IPS DF 6.9 (cell line): Measurements from ENCODE around the gene MYH11.
A peak's percentile ranks its signal among the peaks of the same experiment; 100 is the strongest.
"Not testable (repeated sequence)": the region's sequence is repeated elsewhere in the genome, so short reads cannot be mapped to it uniquely, and the experiment has no call there.

Experiments
- DNase-seq: peaks from one replicate; pipeline ENCODE4 v3.0.0-alpha.2; 2013; ENCODE audit warnings: low read depth, low spot score
- H3K27ac ChIP-seq: one replicate; pipeline ENCODE4 v1.5.1; 2013; ENCODE audit warnings: low read length, control low read depth
- H3K27me3 ChIP-seq: 2 replicates; pipeline ENCODE4 v1.6.1; 2013; ENCODE audit warnings: mild to moderate bottlenecking, low read length; ENCODE audit not compliant: control insufficient read depth, insufficient read depth
- H3K36me3 ChIP-seq: 2 replicates; pipeline ENCODE4 v1.6.1; 2013; ENCODE audit warnings: low read length; ENCODE audit not compliant: control insufficient read depth, insufficient read depth
- H3K4me1 ChIP-seq: 2 replicates; pipeline ENCODE4 v1.6.1; 2013; ENCODE audit warnings: low read length; ENCODE audit not compliant: control insufficient read depth, insufficient read depth
- H3K4me3 ChIP-seq: 2 replicates; pipeline ENCODE4 v1.5.1; 2013; ENCODE audit warnings: mild to moderate bottlenecking, low read length
- H3K9me3 ChIP-seq: 2 replicates; pipeline ENCODE4 v1.6.1; 2013; ENCODE audit warnings: low read length, inconsistent platforms; ENCODE audit not compliant: control insufficient read depth, insufficient read depth
- WGBS: extraction: QIAGEN DNeasy Blood & Tissue Kit; methylation state at CpG from one replicate; pipeline ENCODE4 v1.1.7; 2013; ENCODE audit warnings: mixed read lengths, missing lambda C conversion rate; ENCODE audit not compliant: insufficient read length, insufficient coverage; 5-methylcytosine and 5-hydroxymethylcytosine counted together

MYH11 gene

GRCh38 chr16:15682105-15682570, 174.7 kb downstream of the MYH11 start:
- Histone ChIP-seq H3K4me1 (no peaks in the 10 kb centered on the region), H3K27ac (no peak overlapping the region), H3K9me3 (no peaks in the 10 kb centered on the region), H3K27me3 (no peaks in the 10 kb centered on the region), H3K36me3 (peaks cover 6% of the 10 kb centered on the region), H3K4me3 (no peak overlapping the region)
- no CpG with 5 or more reads among the region's 7 CpGs for WGBS
- DNase-seq = peak; percentile 25

- DNase-seq = no peak
- Histone ChIP-seq H3K27ac (no peak overlapping the region), H3K36me3 (peaks cover 10% of the 10 kb centered on the region), H3K9me3 (no peaks in the 10 kb centered on the region), H3K4me3 (no peak overlapping the region), H3K27me3 (no peaks in the 10 kb centered on the region), H3K4me1 (no peaks in the 10 kb centered on the region)
- WGBS = no CpG with 5 or more reads among the region's 5 CpGs
Observed at GRCh38 chr16:15677447-15677846, 179.4 kb downstream of the MYH11 start.

GRCh38 chr16:15676506-15676905, 180.3 kb downstream of the MYH11 start:
- Histone ChIP-seq H3K27me3 (no peaks in the 10 kb centered on the region), H3K4me3 (no peak overlapping the region), H3K9me3 (no peaks in the 10 kb centered on the region), H3K27ac (no peak overlapping the region), H3K4me1 (no peaks in the 10 kb centered on the region), H3K36me3 (peaks cover 10% of the 10 kb centered on the region)
- no peak for DNase-seq
- no CpG with 5 or more reads among the region's 10 CpGs for WGBS

- WGBS = no CpG with 5 or more reads among the region's 7 CpGs
- no peak overlapping the region for H3K27ac ChIP-seq
- no peak for DNase-seq
- H3K27me3 ChIP-seq = no peaks in the 10 kb centered on the region
- no peaks in the 10 kb centered on the region for H3K9me3 ChIP-seq
- H3K4me3 ChIP-seq = no peak overlapping the region
- no peaks in the 10 kb centered on the region for H3K4me1 ChIP-seq
- H3K36me3 ChIP-seq = peaks cover 15% of the 10 kb centered on the region
Observed at GRCh38 chr16:15674571-15674970, 182.3 kb downstream of the MYH11 start.

- H3K9me3 ChIP-seq = no peaks in the 10 kb centered on the region
- WGBS = 100% methylated on average over 1 of the region's 20 CpGs
- no peaks in the 10 kb centered on the region for H3K27me3 ChIP-seq
- H3K4me3 ChIP-seq = no peak overlapping the region
- no peak for DNase-seq
- H3K27ac ChIP-seq = no peak overlapping the region
- peaks cover 13% of the 10 kb centered on the region for H3K36me3 ChIP-seq
- H3K4me1 ChIP-seq = no peaks in the 10 kb centered on the region
Observed at GRCh38 chr16:15672514-15673167, 184.2 kb downstream of the MYH11 start.

GRCh38 chr16:15672127-15672513, 184.7 kb downstream of the MYH11 start:
- WGBS = no CpG with 5 or more reads among the region's 10 CpGs
- not testable (repeated sequence) for H3K9me3 ChIP-seq, DNase-seq, H3K4me3 ChIP-seq, H3K4me1 ChIP-seq, H3K27ac ChIP-seq, H3K27me3 ChIP-seq
- peaks cover 15% of the 10 kb centered on the region for H3K36me3 ChIP-seq

GRCh38 chr16:15671530-15672117, 185.2 kb downstream of the MYH11 start:
- Histone ChIP-seq H3K27ac (no peak overlapping the region), H3K4me1 (no peaks in the 10 kb centered on the region), H3K4me3 (no peak overlapping the region), H3K9me3 (no peaks in the 10 kb centered on the region), H3K27me3 (no peaks in the 10 kb centered on the region), H3K36me3 (peaks cover 16% of the 10 kb centered on the region)
- no peak for DNase-seq
- WGBS = no CpG with 5 or more reads among the region's 8 CpGs

- no peaks in the 10 kb centered on the region for H3K9me3 ChIP-seq
- H3K36me3 ChIP-seq = peaks cover 11% of the 10 kb centered on the region; the same call in 1 of the 2 replicates
- WGBS = no CpG with 5 or more reads among the region's 18 CpGs
- no peaks in the 10 kb centered on the region for H3K27me3 ChIP-seq
- no peak overlapping the region for H3K27ac ChIP-seq
- no peak for DNase-seq
- H3K4me1 ChIP-seq = no peaks in the 10 kb centered on the region
- H3K4me3 ChIP-seq = no peak overlapping the region
Observed at GRCh38 chr16:15667091-15667742, 189.6 kb downstream of the MYH11 start.

- no peak for DNase-seq
- H3K36me3 ChIP-seq = peaks cover 9% of the 10 kb centered on the region; the same call in 1 of the 2 replicates
- no peak overlapping the region for H3K27ac ChIP-seq
- no peaks in the 10 kb centered on the region for H3K9me3 ChIP-seq
- H3K27me3 ChIP-seq = no peaks in the 10 kb centered on the region
- H3K4me3 ChIP-seq = no peak overlapping the region
- no peaks in the 10 kb centered on the region for H3K4me1 ChIP-seq
Observed at GRCh38 chr16:15665107-15665506, 191.7 kb downstream of the MYH11 start.

- DNase-seq = no peak
- Histone ChIP-seq H3K27me3 (no peaks in the 10 kb centered on the region), H3K27ac (no peak overlapping the region), H3K4me3 (no peak overlapping the region), H3K4me1 (no peaks in the 10 kb centered on the region), H3K36me3 (no peaks in the 10 kb centered on the region), H3K9me3 (no peaks in the 10 kb centered on the region)
- no CpG with 5 or more reads among the region's 5 CpGs for WGBS
Observed at GRCh38 chr16:15660203-15660601, 196.6 kb downstream of the MYH11 start.
